Brain microvascular endothelial cell (primary cell): ENCODE results near the gene DHRS4.
"Not testable (repeated sequence)": the region's sequence is repeated elsewhere in the genome, so short reads cannot be mapped to it uniquely, and the experiment has no call there.

Source experiments
- DNase-seq: peaks from one replicate; pipeline ENCODE4 v3.0.0-alpha.2; 2020
- H3K27ac ChIP-seq: fragments of 250-450 bp; sonication (Bioruptor Pico); 2 replicates; pipeline ENCODE4 v1.5.1; 2020; ENCODE audit warnings: mild to moderate bottlenecking, moderate library complexity
- H3K27me3 ChIP-seq: fragments of 250-450 bp; sonication (Bioruptor Pico); replicated peaks from 2 replicates; pipeline ENCODE4 v1.5.1; 2020; ENCODE audit warnings: mild to moderate bottlenecking
- H3K36me3 ChIP-seq: fragments of 250-450 bp; sonication (Bioruptor Pico); replicated peaks from 2 replicates; pipeline ENCODE4 v1.5.1; 2020; ENCODE audit warnings: mild to moderate bottlenecking
- H3K4me3 ChIP-seq: 2 replicates; pipeline ENCODE4 v1.5.1; 2011; ENCODE audit warnings: low read depth, mild to moderate bottlenecking, control low read depth, low read length, moderate library complexity
- CTCF ChIP-seq: IDR thresholded peaks from 2 replicates; pipeline ENCODE4 v1.5.1; 2011; ENCODE audit warnings: low read depth, mild to moderate bottlenecking, moderate library complexity, low read length, control low read depth, inconsistent platforms; ENCODE audit errors: missing control alignments
- in situ Hi-C: cut with HindIII; loops from 2 replicates; pipeline ENCODE4 v1.10.0; 2017; ENCODE audit warnings: low sequenced_read_pairs, low pct_ligation_motif_present

Gene DHRS4

DNA sequence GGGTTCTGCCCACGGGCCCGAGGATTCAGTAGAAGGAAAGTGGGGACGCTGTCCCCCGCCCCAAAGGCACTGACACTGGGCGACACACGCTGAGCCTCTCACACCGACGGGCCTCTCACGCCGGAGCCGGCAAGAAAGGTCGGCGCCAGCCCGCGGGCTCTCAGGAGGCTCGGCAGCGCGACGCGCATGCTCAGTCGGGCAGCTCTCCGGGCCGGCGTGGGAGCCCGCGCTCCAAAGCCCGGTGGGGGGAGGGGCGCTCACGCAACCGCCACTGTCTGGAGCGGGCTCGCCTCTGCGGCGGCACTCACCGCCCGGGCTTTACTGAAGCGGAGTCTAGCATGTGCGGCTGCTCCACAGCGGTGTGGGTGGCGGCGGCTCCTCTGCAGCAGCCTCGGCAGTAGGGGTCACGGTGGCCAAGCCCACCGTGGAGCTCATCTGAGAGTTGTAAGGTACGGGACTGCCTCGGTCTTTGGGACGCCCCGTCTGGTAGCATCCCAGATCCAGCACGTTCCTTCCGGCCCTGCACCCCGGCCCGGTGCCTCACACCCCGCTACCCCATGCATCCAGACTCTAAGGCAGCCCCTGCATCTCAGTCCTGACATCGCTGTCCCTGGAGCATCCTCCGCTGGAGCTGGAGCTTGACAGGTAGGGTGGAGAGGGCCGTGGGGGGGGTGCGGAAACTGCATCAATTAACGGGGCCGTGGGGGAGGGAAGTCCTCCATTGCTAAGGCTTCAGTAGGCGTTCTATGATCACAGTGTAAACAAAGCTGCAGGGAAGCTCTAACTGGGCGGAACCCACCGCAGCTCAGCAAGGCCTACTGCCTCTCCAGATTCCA, 53.5 kb downstream of the DHRS4 start:
- in situ Hi-C loops, H3K36me3 ChIP-seq, H3K27me3 ChIP-seq, DNase-seq, H3K27ac ChIP-seq: not testable (repeated sequence)
- H3K4me3 ChIP-seq, result peak overlapping the region; percentile 43

GRCh38 chr14:24011051-24011450, 57.5 kb downstream of the DHRS4 start:
- Histone ChIP-seq H3K4me3 (no peak overlapping the region), H3K36me3 (no peaks in the 10 kb centered on the region), H3K27me3 (no peaks in the 10 kb centered on the region), H3K27ac (no peak overlapping the region)
- in situ Hi-C loops, result no loop called here
- DNase-seq, result no peak
- no peak for TF ChIP-seq CTCF

DNA sequence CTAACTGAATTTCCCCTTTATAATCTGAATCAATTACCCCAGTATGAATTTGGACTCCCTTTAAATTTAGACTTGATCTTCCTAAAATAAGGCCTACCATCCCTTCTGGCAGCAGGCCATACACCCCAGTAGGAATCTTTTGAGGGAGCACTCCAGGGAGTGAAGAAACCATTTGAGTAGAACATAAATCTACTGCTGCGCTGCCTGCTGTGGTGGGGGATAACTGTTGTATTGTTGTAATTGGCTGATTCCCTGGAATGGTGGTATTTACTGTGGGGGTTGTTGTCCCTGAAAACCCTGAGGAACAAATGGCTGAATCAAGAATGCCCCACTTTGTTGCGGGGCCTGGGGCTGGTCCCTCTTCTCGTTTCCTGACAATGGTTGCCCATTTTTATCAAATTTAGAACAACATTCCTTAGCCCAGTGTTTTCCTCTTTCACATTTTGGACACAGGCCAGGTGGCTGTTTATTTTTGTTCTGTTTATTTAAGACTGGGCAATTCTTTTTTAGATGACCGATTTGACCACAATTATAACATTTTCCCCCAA, 59.2 kb downstream of the DHRS4 start:
- H3K27ac ChIP-seq, H3K4me3 ChIP-seq, H3K27me3 ChIP-seq, H3K36me3 ChIP-seq, DNase-seq, in situ Hi-C loops: not testable (repeated sequence)

DNA sequence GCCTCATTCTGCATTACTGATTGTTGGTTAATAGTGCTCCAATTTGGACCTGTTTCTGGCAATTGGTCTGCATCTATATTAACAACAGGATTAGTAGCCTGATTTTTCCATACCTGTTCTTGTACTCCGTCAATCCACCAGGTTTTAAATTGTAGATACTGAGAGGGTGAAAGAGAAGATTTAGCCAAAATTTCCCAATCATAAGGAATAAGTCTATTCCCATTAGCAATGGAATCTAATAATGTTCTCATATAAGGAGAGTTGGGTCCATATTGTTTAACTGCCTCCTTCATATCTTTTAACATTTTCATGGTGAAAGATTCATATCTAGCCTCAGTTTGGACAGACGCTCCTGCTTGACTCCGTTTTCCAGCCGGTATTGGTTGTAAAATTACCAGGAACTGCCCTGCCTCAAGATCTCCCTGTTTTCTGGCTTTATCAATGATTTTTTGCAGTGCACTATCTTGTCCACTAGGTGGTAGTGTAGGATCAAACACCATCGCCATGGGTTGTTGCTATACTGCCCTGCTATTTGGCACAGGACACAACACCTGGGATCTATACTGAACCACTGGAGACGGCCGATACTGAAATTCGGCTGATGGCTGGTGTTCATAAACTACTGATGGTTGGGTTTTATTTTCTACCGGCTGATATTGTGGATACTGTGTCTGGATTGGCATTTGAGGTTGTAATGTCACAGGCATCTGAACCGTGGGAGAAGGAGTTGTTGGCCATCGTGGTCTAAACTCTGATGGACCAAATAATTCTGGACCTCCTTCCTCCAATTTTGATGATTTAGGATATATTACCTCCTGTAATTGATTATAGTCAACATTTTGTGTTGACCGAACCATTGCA, 60.3 kb downstream of the DHRS4 start:
- Histone ChIP-seq H3K27ac (no peak overlapping the region), H3K4me3 (no peak overlapping the region), H3K27me3 (no peaks in the 10 kb centered on the region), H3K36me3 (no peaks in the 10 kb centered on the region)
- DNase-seq, result peak; percentile 64
- in situ Hi-C loops, result no loop called here
- TF ChIP-seq CTCF, result peak; percentile 87

GRCh38 chr14:24015745-24016144, 62.2 kb downstream of the DHRS4 start:
- H3K4me3 ChIP-seq, H3K27me3 ChIP-seq, H3K36me3 ChIP-seq, in situ Hi-C loops, DNase-seq, H3K27ac ChIP-seq: not testable (repeated sequence)
